HG03025 (cell line): Measurements from ENCODE around the gene MAP3K5.

ENCODE experiments used
- ATAC-seq: cut with Tn5 transposase; IDR thresholded peaks from one replicate; pipeline ENCODE4 v1.9.1; 2021; ENCODE audit warnings: mild to moderate bottlenecking, moderate library complexity; ENCODE audit not compliant: unreplicated experiment, low FRiP score

MAP3K5 gene

DNA sequence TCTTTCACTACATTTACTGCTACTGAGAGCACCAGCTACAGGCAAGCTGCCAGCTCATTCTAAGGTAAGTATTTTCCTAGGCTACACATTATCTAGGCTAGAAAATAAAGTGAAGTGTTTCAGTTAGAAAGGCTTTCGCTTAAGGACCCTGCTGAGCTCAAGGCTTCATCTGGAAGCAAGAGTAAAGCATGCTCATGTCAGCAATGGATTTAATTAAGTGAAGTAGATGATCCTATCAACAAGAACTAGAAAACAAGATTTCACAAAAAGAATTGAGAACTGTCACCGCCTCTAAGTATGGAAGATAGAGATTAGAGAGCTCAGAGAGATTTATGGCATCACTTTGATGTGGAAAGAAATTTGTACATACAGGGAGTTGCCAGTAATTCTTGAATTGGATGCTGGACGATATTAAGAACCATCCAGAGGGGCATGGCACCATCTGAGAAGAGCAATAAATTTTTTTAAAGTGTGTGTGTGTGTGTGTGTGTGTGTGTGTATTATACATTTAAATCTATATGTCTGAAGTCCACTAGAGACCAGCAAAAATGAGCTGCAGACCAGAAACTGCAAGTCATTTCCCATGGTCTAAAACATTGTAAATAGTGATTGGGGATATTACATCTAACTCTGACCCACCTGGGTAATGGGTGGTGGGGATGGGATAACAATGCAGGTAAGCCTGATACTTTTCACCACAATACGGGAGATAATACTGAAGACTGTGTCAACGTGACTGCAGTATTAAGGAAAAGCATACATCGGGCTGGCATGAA lies 136.8 kb downstream of the MAP3K5 start:
- no peak for ATAC-seq

- ATAC-seq, result no peak
Measured at GRCh38 chr6:136654086-136654485, 138.2 kb downstream of the MAP3K5 start.

DNA sequence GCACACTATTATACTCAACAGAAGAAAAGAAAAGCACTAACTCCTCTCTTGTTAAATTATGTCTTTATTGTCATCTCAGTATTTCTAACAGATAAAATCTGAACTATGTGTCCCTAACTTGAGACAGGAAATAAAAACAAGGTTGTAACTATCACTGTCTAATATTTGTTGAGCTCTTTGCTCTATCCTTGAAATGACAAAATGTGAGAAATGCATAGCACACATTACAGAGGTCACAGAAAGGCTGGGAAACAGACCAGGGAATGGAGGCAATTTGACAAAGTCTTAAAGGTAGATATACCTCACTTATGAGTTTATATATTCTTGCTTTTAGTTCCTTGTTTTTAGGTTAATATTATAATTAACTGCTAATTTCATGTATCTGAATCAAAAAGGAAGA lies 139.6 kb downstream of the MAP3K5 start:
- no peak for ATAC-seq

- no peak for ATAC-seq
Measured at GRCh38 chr6:136651982-136652381, 140.3 kb downstream of the MAP3K5 start.

GRCh38 chr6:136647363-136647852 lies 144.9 kb downstream of the MAP3K5 start:
- no peak for ATAC-seq

- no peak for ATAC-seq
Measured at GRCh38 chr6:136646377-136646776, 145.9 kb downstream of the MAP3K5 start.

- no peak for ATAC-seq
Measured at GRCh38 chr6:136644597-136644952, 147.7 kb downstream of the MAP3K5 start.

DNA sequence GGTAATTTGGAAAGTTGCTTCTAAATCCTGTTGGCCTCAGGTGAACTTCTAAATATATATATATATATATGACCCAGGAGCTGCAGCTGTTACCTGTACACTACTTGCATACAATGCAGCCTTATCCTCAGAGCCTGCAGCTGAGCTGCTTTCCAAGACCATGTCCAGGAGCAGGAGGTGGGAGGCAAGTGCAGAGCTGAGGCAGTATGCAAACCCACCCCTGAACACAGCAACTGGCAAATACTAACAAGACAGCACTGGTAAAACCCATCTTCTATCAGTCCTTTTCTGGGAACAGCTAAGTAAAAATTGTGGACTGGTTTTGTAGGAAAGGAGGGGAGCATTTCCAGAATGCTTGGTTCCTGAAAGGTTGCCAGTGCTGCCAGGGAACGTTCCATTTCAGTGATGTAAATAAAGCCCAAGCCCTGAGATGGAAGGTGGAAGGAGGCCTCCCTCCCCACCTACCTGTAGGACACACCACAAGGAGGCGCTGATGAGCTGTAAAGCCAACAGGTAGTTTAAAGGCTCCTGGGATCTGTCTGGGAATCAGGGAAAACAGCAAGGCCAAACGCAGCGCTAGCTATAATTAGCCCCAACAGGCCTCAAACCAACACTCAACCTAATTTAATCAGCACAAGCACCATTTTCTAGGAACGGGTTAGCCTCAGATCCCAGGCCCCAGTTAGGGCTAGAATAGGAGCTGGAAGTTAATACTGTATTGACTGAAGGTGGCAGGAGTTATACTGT lies 148.3 kb downstream of the MAP3K5 start:
- ATAC-seq, result no peak

- ATAC-seq, result no peak
Measured at GRCh38 chr6:136641873-136642465, 150.3 kb downstream of the MAP3K5 start.

DNA sequence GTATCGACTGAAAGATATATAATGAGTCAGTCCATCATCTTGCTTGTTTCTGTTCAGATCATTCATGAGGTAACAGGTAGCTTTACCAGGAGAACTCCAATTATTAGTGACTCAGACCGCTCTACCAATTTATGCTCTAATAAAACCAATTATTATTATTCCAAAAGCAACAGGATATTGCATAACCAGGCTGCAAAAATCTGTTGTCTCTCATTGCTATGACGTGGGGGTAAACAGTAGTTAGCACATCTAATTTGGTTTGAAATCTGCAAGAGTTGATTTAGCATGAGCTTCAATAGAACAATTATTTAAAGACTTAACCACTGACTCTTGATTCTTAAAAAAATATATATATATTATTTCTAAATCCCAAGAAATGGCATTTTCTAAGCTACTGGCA lies 151.1 kb downstream of the MAP3K5 start:
- no peak for ATAC-seq

- ATAC-seq, result no peak
Measured at GRCh38 chr6:136640132-136640915, 152.0 kb downstream of the MAP3K5 start.

- ATAC-seq, result no peak
Measured at GRCh38 chr6:136639702-136640101, 152.6 kb downstream of the MAP3K5 start.

- ATAC-seq, result no peak
Measured at GRCh38 chr6:136635615-136636014, 156.7 kb downstream of the MAP3K5 start.

- ATAC-seq, result no peak
Measured at GRCh38 chr6:136633355-136633754, 158.9 kb downstream of the MAP3K5 start.

DNA sequence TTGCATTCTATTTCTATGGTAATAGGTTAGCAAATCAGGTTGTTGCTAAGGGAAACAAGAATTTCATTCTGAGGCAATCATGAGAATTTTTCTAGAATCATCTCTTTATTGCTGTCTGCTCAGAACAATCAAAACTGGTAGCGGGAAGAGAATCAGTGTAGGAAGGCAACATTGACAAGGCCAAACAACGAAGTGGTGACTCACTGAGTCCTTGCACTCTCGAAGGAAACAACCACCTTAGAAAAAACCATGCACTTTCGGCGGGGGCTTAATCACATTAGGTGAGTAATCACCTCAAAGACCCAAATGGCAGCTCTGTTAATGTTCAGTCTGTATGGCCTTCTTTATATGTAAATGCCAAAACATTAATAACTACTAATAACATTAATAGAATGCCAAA lies 163.3 kb downstream of the MAP3K5 start:
- no peak for ATAC-seq

DNA sequence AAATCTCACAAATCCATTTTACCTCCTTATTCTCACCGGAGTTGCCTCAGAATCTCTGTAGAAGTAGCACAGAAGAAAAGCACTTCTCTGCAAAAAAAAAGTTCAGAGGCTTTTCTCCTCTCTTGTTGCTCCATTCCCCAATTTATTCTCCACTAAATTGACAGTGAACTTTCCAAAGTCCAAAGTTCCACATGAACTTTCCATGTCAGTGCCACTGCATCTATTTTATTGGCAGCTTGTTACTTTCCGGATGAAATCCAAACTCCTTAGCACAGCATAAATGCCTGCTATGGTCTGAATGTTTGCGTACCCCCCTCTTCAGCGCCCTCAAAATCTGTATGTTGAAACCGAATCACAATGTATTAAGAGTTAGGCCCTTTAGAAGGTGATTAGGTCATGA lies 165.1 kb downstream of the MAP3K5 start:
- no peak for ATAC-seq

DNA sequence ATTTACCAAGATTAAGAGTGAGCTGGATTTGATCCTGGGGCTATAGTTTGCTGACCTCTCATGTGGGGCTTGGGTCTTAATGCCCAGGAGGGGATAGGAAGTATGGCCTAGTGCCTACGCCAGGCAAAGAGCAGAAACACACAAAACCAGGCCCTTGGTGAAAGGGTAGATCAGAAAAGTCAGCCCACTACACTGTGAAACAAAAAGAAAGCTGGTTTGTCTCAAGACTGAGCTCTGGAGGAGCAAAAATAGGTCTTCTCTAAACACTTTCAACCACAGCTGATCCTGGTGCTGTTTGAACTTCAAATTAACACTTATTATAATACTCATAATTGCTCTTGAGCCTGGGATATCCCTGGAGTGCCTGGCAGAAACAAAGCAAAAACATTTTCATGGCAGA lies 167.0 kb downstream of the MAP3K5 start:
- no peak for ATAC-seq

- ATAC-seq, result no peak
Measured at GRCh38 chr6:136624347-136624746, 167.9 kb downstream of the MAP3K5 start.

GRCh38 chr6:136618086-136618485 lies 174.2 kb downstream of the MAP3K5 start:
- no peak for ATAC-seq

DNA sequence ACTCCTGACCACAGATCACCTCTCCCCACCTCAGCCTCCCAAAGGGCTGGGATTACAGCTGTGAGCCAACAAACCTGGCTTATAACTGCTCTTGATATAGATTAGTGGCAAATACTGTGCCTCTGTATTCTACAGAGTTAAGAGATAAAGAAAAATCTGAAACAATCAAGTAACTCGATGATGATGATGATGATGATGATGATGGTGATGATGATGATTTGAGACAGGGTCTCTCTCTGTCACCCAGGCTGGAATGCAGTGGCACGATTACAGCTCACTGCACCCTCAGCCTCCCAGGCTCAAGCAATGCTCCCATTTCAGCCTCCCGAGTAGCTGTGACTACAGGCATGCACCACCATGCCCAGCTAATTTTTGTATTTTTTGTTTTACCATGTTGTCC lies 175.8 kb downstream of the MAP3K5 start:
- no peak for ATAC-seq

- ATAC-seq, result no peak
Measured at GRCh38 chr6:136614994-136615393, 177.3 kb downstream of the MAP3K5 start.
